H1 (cell line): ENCODE measurements around the gene KCNJ5. TPM values are rescaled to one million over a fixed set of nuclear protein-coding genes. Genes with fewer than 3 reads are reported as not detected.

Experiments used
- ATF3 ChIP-seq: IDR thresholded peaks from 2 replicates; pipeline ENCODE4 v1.6.1; 2011; ENCODE audit warnings: low read depth, mild to moderate bottlenecking, low read length; ENCODE audit not compliant: insufficient read depth
- CEBPB ChIP-seq: IDR thresholded peaks from 2 replicates; pipeline ENCODE4 v1.6.1; 2012; ENCODE audit warnings: low read depth, low read length
- JUND ChIP-seq: IDR thresholded peaks from 2 replicates; pipeline ENCODE4 v1.6.1; 2011; ENCODE audit warnings: mild to moderate bottlenecking, improper control_type of control experiment, low read length
- KDM5A ChIP-seq: fragments of 200-600 bp; IDR thresholded peaks from 2 replicates; pipeline ENCODE4 v1.7.1; 2012; ENCODE audit warnings: mild to moderate bottlenecking, low read length, inconsistent platforms, mixed read lengths
- RNF2 ChIP-seq: fragments of 200-900, 300-1000 bp; sonication (generic); IDR thresholded peaks from 2 replicates; pipeline ENCODE4 v1.7.1; 2016; ENCODE audit warnings: borderline replicate concordance, low read depth, mild to moderate bottlenecking, antibody characterized with exemption, low read length; ENCODE audit not compliant: poor library complexity, severe bottlenecking; ENCODE audit errors: missing control alignments
- polyA plus RNA-seq, 7 experiments: library from polyadenylated mRNA; depleted of rRNA in 3 of 7; stranded (reverse) in 5 of 7; unstranded in 2 of 7; fragments of >200 nt in 5 of 7; fragments of 200-250 nt in 2 of 7; gene quantifications; 1 replicate in 5 of 7; 2 replicates in 1 of 7; 4 replicates in 1 of 7; pipeline versions ENCODE4 v1.2.1 to v1.2.3, GENCODE V29; 2011 to 2013; ENCODE audit warnings: missing spikeins in 2 of 7, mixed read lengths in 2 of 7
- total RNA-seq: library from RNA; stranded (reverse); fragmentation: NEBNext Ultra II Directional; extraction: Animal tissue kit (Norgen Biotek cat#: 25700); gene quantifications from 2 replicates; pipeline ENCODE4 v1.2.1, GENCODE V29; 2021

The KCNJ5 gene
- total and polyA plus RNA-seq, 2 of the 8 experiments (the other 6 are each of a cell fraction or from before 2014, with no cell fraction given) = 0.05 TPM; not detected in 1

- TF ChIP-seq JUND (no peak), RNF2 (no peak), CEBPB (no peak), ATF3 (no peak), KDM5A (no peak)
Observed at GRCh38 chr11:128862406-128862805, 28.8 kb upstream of the KCNJ5 start (continued).
